GM10847 (cell line): ENCODE measurements around the gene KIF26B.

Experiments
- POLR2A ChIP-seq: IDR thresholded peaks from 2 replicates; pipeline ENCODE4 v1.6.1; 2011; ENCODE audit not compliant: insufficient read length; ENCODE audit errors: extremely low read depth

KIF26B gene

DNA sequence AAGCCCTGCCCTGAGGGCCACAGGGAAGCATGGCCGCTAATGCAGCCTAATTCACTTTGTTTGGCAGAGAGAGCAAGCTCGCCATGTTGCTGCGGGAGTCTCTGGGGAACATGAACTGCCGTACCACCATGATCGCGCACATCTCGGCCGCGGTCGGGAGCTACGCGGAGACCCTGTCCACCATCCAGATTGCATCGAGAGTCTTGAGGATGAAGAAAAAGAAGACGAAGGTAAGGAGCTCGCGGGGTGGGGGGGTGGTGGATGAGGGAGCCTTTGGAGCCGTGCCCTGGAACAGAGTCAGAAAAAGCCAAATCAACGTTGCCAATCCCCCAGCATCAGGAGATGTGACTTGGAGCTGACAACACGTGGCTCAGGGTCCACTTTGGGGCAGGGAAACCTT, 529.4 kb downstream of the KIF26B start:
- TF ChIP-seq POLR2A = no peak

DNA sequence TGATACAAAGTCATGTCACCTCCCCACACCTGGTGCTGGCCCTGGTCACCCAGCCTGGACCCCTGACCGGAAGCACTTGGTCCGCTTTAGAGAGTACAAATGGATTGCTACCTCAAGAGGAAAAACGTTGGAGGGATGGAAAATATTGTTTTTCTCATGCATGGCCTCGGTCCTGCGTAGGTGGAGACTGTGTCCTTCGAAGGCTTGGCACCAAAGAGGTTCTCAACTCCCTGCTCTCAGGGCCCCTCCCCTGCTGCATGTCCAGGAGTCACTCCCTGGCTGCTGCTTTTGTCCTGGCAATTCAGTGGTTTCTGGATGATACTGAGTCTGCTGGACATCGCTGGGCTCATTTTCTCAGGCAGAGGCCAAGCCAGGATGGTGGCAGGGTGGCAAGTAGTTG, 529.8 kb downstream of the KIF26B start:
- TF ChIP-seq POLR2A = no peak

DNA sequence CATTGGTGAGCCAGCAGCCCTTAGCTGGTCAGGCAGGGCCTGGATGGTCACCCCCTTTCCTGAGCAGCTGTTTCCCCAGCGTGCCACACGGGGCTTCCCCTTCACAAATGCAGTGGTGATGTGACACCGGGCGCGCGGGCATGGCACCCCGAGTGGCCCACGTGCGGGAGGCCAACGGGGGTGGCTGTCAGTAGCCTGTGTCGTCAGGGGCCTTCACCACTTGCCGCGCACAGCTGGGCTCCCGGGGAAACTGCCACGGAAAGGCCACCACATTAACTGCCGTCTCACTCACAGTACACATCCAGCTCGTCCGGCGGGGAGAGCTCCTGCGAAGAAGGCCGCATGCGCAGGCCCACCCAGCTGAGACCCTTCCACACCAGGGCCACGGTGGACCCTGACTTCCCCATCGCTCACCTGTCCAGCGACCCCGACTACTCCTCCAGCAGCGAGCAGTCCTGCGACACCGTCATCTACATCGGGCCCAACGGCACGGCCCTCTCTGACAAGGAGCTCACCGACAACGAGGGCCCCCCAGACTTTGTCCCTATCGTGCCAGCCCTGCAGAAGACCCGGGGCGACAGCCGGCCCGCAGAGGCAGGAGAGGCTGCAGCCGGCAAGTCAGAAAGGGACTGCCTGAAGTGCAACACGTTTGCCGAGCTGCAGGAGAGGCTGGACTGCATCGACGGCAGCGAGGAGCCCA, 530.5 kb downstream of the KIF26B start:
- TF ChIP-seq POLR2A = no peak

- no peak for TF ChIP-seq POLR2A
These were observed 531.2 kb downstream of the KIF26B start for GRCh38 chr1:245686006-245686405.

GRCh38 chr1:245686446-245687030, 531.8 kb downstream of the KIF26B start:
- TF ChIP-seq POLR2A = no peak

GRCh38 chr1:245687152-245687635, 532.4 kb downstream of the KIF26B start:
- TF ChIP-seq POLR2A = no peak

- TF ChIP-seq POLR2A = no peak
These were observed 533.1 kb downstream of the KIF26B start for GRCh38 chr1:245687636-245688535.

- TF ChIP-seq POLR2A = no peak
These were observed 534.0 kb downstream of the KIF26B start for GRCh38 chr1:245688536-245689453.

DNA sequence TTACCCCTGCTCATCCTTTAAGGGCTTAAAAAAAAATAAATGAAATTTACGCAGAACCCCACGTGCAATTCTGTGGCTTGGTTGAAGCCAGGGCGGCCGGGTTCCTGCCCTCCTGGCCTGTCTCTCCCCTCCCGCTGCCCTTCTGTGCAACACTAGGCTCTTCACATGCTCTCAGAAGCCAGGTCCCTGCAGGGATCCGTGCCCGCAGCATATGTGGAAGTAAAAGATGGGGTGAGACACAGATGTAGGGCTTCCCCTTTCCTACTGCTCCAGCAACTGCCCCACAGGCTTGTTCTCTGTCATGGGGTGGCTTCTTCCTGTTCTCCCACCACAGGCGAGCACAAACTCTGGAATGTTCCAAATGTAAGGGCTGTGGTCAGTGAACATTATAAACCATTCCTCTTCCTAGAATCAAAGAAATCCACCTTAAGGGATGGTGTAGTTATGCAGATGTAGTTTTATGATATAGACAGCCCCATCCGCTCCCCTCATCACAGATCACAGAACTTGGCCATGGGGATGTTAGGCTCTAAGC, 535.4 kb downstream of the KIF26B start:
- TF ChIP-seq POLR2A = no peak

- TF ChIP-seq POLR2A = no peak
These were observed 536.3 kb downstream of the KIF26B start for GRCh38 chr1:245690946-245691541.

GRCh38 chr1:245691897-245692296, 537.1 kb downstream of the KIF26B start:
- TF ChIP-seq POLR2A = no peak

DNA sequence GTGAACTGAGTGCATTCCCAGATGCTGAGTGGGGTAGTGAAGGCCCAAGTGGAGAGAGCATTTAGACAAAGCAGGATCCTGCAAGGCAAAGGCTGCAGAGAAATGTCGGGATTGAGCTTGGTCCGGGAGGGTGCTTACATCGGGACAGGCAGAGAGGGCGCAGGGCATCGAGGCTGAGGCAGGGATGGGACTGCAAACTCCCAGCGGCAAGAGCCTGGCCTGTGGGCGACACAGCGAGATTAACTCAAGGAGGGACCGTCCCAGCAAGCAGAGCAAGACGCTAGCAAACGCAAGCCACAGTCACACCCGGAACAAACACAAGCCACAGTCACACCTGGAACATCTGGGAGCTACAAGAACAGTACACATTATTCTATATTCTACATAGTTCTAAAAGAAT, 537.5 kb downstream of the KIF26B start:
- TF ChIP-seq POLR2A = no peak

GRCh38 chr1:245693116-245693793, 538.5 kb downstream of the KIF26B start:
- no peak for TF ChIP-seq POLR2A
